IMR-90 (cell line): ENCODE measurements around the gene SLC39A11.

Experiments used
- BHLHE40 ChIP-seq: fragments of 150-350 bp; IDR thresholded peaks from 2 replicates; pipeline ENCODE4 v1.6.1; 2016; ENCODE audit warnings: mild to moderate bottlenecking, low read depth, low read length
- CEBPB ChIP-seq: IDR thresholded peaks from 2 replicates; pipeline ENCODE4 v1.6.1; 2012; ENCODE audit warnings: low read depth, low read length, improper control_type of control experiment
- CHD1 ChIP-seq: IDR thresholded peaks from 2 replicates; pipeline ENCODE4 v1.6.1; 2012; ENCODE audit warnings: low read depth, low read length, improper control_type of control experiment
- FOS ChIP-seq: fragments of 150-350 bp; IDR thresholded peaks from 2 replicates; pipeline ENCODE4 v1.6.1; 2016; ENCODE audit warnings: low read depth, low read length
- MAZ ChIP-seq: IDR thresholded peaks from 2 replicates; pipeline ENCODE4 v1.6.1; 2012; ENCODE audit warnings: low read depth, mild to moderate bottlenecking, low read length, improper control_type of control experiment, moderate library complexity, borderline replicate concordance
- MXI1 ChIP-seq: IDR thresholded peaks from 2 replicates; pipeline ENCODE4 v1.6.1; 2012; ENCODE audit warnings: low read depth, mild to moderate bottlenecking, low read length, moderate library complexity, borderline replicate concordance
- POLR2A ChIP-seq: IDR thresholded peaks from 2 replicates; pipeline ENCODE4 v1.6.1; 2012; ENCODE audit warnings: mild to moderate bottlenecking, low read depth, low read length
- RAD21 ChIP-seq: IDR thresholded peaks from 2 replicates; pipeline ENCODE4 v1.6.1; 2012; ENCODE audit warnings: low read length, improper control_type of control experiment
- RCOR1 ChIP-seq: IDR thresholded peaks from 2 replicates; pipeline ENCODE4 v1.6.1; 2012; ENCODE audit warnings: mild to moderate bottlenecking, low read length, improper control_type of control experiment; ENCODE audit not compliant: insufficient replicate concordance
- RFX5 ChIP-seq: IDR thresholded peaks from 2 replicates; pipeline ENCODE4 v1.8.0; 2012; ENCODE audit warnings: low read depth, mild to moderate bottlenecking, low read length, moderate library complexity
- SMC3 ChIP-seq: fragments of 150-350 bp; IDR thresholded peaks from 2 replicates; pipeline ENCODE4 v1.6.1; 2016; ENCODE audit warnings: low read depth, mild to moderate bottlenecking, antibody characterized with exemption, low read length, moderate library complexity
- TF ChIP-seq, protein P1 (sequence below): conservative IDR thresholded peaks from 2 replicates; pipeline ENCODE4 v1.5.1; 2012; ENCODE audit warnings: mild to moderate bottlenecking, low read depth, low read length, improper control_type of control experiment
- TF ChIP-seq, protein P2 (sequence below): fragments of 150-350 bp; IDR thresholded peaks from 2 replicates; pipeline ENCODE4 v1.6.1; 2017; ENCODE audit warnings: mild to moderate bottlenecking, antibody characterized with exemption, low read length, low read depth

DNA sequence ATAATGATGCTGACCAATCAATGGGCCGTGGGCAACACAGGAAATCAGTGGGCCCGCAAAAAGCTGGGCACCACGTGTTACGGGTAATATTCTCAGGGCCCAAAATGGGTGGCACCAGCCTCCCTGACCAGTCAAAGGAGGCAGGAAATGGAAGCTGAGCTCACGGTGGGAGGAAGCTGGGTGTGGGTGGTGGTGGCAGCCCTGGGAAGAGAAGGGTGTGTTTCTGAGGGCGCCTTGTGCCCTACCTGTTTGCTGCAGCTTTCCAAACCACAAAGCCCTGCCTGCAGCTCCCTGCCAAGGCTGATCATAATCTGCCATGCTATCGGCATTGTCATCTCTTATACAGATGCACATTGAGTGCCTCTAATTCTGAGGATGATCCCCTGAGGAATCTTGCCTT, 457.9 kb downstream of the SLC39A11 start:
- TF ChIP-seq, protein P1, sequence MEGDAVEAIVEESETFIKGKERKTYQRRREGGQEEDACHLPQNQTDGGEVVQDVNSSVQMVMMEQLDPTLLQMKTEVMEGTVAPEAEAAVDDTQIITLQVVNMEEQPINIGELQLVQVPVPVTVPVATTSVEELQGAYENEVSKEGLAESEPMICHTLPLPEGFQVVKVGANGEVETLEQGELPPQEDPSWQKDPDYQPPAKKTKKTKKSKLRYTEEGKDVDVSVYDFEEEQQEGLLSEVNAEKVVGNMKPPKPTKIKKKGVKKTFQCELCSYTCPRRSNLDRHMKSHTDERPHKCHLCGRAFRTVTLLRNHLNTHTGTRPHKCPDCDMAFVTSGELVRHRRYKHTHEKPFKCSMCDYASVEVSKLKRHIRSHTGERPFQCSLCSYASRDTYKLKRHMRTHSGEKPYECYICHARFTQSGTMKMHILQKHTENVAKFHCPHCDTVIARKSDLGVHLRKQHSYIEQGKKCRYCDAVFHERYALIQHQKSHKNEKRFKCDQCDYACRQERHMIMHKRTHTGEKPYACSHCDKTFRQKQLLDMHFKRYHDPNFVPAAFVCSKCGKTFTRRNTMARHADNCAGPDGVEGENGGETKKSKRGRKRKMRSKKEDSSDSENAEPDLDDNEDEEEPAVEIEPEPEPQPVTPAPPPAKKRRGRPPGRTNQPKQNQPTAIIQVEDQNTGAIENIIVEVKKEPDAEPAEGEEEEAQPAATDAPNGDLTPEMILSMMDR: no peak
- no peak for TF ChIP-seq CEBPB
- TF ChIP-seq MAZ: no peak
- no peak for TF ChIP-seq POLR2A
- TF ChIP-seq, protein P2, sequence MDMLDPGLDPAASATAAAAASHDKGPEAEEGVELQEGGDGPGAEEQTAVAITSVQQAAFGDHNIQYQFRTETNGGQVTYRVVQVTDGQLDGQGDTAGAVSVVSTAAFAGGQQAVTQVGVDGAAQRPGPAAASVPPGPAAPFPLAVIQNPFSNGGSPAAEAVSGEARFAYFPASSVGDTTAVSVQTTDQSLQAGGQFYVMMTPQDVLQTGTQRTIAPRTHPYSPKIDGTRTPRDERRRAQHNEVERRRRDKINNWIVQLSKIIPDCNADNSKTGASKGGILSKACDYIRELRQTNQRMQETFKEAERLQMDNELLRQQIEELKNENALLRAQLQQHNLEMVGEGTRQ: no peak
- TF ChIP-seq MXI1: no peak
- TF ChIP-seq FOS: no peak
- no peak for TF ChIP-seq RFX5
- no peak for TF ChIP-seq RAD21
- TF ChIP-seq BHLHE40: no peak
- no peak for TF ChIP-seq SMC3
- no peak for TF ChIP-seq CHD1
- no peak for TF ChIP-seq RCOR1
